ENCODE results near the gene CDC25C.
"Not testable (repeated sequence)": the region's sequence is repeated elsewhere in the genome, so short reads cannot be mapped to it uniquely, and the experiment has no call there.

Gene CDC25C

DNA sequence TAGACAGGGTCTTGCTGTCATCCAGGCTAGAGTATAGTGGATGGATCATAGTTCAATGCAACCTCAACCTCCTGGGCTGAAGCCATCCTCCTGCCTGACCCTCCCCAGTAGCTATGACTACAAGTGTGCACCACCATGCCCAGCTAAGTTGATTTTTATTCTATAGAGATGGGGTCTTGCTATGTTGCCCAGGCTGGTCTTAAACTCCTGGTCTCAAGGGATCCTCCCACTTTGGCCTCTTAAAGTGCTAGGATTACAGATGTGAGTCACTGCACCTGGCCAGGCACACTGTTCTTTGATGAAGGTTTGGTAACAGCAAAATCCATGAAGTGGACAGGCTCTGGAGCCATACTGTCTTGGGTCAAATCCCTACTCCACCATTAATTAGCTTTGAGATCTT lies 50.7 kb downstream of the CDC25C start:
- H3K4me3 ChIP-seq (ENCODE audit: low read depth, low read length): no peak overlapping the region

DNA sequence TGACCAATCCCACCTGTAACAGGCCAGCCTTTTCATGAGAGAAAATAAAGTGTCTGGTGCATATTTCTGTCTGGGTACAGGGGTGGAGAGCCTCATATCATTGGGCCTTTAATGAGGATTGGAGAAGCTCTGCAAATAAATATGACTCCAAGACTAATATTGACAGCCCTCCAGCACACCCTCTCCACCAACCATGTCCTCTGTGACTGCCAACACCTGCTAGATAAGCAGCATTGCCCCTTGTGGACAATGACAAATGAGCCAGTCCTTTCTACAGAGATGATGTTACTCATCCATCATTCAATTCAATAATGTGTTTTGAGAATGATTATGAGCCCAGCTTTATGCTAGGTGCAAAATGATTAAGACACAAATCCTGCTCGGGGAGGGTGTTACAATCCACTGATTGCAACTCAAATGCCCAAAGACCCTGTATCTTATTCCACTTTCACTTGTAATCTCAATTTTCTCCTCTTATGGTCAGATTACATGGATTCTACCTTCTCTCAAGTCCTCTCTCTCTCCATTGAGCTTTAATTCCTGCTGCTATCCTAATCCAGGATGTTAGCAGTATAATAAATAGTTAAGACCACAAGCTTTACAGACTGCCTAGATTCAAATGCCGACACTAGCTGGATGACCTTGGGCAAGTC lies 55.1 kb downstream of the CDC25C start:
- no peak overlapping the region for H3K4me3 ChIP-seq (ENCODE audit: low read depth, low read length)

DNA sequence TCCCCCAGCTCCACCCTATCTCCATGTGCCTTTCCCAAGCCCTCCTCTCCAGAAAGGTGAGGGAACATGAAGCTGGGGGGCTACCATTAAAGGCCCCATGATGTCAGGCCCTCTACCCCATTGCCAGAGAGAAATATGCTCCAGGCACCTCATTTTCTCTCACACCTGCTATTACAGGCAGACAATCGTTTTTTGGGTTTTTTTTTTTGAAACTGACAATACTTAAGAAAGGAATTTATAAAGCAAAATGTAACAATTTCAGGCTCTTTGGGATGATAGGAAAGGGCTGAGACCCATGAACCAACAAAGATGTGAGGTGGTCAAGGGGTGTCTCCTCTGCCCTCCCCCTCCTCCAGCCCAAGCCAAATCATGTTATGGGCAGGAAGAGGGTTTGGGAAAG lies 55.7 kb downstream of the CDC25C start:
- H3K4me3 ChIP-seq (ENCODE audit: low read depth, low read length): no peak overlapping the region

DNA sequence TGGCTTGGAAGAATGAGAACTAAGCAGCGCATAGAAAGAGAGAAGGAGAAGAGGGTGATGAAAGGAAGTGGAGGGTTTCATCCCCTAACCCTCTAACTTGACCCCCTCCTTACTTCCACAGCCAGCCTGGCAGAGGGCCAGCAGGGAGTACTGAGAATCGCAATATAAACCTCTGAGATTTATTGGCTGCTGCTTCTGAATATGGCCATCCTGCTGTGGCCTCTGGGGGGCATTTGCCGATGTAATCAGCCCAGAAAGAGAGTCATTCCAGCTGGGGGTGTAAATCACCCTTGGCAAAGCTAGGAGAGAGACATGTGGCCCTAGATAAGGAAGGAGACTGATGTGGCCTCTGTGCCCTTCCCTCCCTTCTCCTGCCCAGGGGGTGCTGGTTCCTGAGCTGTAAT lies 56.2 kb downstream of the CDC25C start:
- H3K4me3 ChIP-seq (ENCODE audit: low read depth, low read length): no peak overlapping the region

DNA sequence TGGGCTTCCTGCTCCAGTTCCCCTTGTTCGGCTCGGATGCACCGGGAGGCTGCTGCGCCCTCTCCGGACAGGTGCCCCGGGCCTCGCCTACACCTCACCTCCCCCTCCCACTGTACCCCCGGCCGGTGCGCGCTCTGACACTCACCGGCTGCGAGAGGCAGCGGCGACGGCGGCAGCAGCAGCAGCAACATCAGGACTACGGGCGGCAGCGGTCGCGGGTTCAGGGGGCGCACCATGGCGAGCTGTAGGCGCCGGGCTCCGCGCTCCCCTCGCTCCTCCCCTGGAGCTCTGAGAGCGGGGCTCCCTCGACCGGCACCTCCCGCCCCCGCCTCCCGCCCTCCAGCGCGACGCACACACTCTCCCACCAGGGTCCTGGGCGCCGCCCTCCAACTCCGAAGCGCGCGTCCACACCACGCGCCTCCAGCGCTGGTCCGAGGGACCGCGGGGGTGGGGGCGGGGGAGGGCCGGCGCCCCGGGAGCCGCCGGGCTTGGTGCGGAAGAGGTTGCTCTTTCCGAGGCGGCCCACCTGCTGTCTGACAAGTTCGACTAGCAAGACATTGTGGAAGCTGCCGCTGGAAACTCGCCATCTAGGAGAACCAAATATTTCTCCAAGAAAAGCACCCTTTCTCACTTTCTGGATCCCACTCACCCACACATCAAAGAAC lies 57.3 kb downstream of the CDC25C start, which contains the start of gene GFRA3:
Gene GFRA3 (minus strand): TSS at position 433 of the 665 bp plus-strand sequence. CDS start 197 bp downstream, at position 236.
- H3K4me3 ChIP-seq (ENCODE audit: low read depth, low read length): peak within 1 kb of the TSS; percentile 24

DNA sequence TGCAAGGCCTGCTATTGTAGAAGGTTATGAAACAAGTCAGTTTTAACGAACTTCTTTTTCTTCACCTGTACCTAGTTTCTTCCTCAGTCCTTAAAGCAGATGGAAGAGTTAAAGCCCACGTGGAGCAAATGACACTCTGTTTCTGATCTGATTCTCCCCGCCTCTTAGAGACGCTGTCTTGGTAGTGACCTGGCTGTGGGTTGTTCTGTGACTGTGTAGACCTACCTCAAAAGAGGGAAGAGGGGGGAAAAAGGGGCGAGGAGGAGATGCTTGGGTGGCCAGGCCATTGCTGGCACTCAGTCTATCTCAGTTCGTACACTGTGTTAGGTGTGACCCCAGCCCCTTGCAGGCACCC lies 57.8 kb downstream of the CDC25C start:
- H3K4me3 ChIP-seq (ENCODE audit: low read depth, low read length): peak overlapping the region; percentile 24

DNA sequence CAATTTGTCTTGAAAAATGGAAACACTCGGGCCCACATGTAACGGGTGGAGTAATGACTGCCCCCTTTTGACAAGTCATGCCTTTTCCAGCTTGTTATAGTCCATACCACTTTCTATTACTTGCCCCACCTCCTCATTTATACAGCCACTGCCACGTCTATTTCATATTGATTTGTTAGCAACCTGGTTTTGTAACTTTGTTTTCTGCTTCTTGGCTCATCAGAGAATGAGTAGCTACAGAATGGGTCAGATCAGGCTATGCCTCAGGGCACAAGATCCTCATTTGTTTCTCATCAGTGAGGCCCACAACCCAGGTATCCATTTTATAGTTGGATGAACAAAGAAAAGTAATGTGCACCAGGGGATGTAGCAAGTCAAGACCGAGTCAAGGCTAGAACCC lies 58.9 kb downstream of the CDC25C start:
- no peak overlapping the region for H3K4me3 ChIP-seq (ENCODE audit: low read depth, low read length)

DNA sequence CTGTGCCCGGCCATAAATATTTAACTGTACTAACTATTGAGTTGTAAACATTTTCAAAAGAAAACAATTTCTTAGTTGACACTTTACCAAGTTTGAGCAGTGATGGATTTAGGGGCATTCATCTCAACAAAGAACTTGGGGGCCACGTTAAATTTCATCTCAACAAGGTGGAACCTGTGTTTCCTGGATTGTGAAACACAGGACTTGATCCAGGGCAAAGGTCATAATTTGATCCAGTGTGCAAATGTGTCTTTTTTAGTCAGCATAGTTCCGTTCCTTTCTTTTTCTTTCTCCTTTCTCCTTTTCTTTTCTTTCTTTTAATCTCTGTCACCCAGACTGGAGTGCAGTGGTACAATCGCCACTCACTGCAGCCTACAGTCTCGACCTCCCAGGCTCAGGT lies 60.3 kb downstream of the CDC25C start:
- no peak overlapping the region for H3K4me3 ChIP-seq (ENCODE audit: low read depth, low read length)

DNA sequence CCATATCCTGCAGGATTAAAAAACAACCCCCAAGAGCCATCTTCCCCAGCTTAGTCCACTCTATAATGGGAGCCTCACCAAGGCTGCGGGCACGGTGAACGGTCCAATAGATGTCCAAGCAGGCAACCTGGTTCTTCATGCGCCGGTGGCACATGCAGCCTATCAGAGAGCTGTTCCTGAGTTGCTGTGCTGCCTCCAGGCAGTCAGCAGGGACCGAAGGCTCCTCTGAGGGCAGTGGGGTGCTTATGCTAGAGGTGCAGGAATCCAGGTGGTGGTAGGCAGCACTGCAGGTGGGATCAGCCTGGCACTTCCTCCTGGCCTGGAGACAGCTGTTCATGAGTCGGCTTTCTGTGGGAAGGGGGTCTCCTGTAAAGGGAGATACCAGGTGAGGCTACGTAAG lies 67.4 kb downstream of the CDC25C start:
- H3K4me3 ChIP-seq (ENCODE audit: low read depth, low read length): no peak overlapping the region

DNA sequence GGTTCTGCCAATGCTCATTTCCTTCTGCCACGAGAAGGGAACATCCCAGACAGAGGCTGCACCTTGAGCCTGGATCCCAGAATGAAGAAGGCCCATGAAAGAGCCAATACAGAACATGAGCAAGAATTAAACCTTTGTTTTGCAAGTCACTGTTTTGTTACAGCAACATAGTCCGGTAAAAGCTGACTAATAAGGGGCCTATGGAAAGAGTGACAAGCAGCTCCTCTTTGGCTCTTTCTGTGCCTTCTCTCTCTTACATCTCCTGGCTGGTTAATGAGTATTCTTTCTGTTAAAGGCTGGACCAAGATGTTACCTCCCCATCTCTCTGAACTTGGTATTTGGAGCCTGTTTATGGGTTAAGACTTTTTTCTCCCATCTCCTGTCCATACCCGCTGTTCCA lies 68.0 kb downstream of the CDC25C start:
- H3K4me3 ChIP-seq (ENCODE audit: low read depth, low read length): no peak overlapping the region

DNA sequence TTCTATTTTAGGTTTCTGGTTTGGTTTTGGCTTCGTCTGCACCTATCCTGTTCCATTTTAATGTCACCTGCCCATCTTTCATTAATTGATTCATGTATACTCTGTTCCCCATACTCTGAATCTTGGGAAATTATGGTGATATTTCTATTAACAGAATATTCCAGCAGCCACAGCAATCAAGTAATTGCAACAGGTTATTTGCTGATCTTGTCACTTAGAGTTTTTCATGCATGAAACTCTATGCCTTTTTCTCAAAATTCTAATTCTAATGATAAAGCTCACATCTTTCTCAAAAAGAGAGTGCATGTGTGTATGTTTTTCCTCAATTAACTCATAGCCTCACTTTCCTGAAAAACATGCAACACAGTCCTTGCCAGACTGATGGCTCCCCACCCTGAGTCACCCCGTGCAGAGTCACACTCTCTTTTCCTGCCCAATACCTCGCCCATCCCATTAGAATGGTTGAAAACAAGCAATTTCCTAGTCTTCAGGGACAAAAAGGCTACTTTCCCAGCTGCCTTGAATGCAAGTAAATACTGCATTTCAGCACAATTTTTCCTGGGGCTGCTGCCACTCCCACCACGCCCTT lies 72.8 kb downstream of the CDC25C start:
- H3K4me3 ChIP-seq (ENCODE audit: low read depth, low read length): no peak overlapping the region

DNA sequence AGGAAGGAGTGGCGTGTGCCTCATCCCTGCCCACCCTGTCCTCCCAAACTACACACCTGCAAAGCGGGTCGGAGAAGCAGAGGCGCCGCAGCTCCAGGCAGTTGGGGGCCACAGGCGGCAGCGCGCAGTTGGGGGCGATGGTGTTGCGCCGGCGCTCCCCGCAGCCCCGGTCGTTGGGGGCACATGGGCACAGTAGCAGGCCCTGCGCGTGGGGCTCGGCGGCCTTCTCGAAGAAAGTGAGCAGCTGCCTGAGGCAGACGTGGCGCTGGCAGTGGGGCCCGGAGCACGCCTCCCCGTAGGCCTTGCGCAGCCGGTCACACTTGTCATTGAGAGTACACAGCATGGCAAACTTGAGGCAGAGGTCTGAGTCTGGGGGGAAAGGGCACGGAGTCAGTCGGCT lies 74.0 kb downstream of the CDC25C start:
- no peak overlapping the region for H3K4me3 ChIP-seq (ENCODE audit: low read depth, low read length)

DNA sequence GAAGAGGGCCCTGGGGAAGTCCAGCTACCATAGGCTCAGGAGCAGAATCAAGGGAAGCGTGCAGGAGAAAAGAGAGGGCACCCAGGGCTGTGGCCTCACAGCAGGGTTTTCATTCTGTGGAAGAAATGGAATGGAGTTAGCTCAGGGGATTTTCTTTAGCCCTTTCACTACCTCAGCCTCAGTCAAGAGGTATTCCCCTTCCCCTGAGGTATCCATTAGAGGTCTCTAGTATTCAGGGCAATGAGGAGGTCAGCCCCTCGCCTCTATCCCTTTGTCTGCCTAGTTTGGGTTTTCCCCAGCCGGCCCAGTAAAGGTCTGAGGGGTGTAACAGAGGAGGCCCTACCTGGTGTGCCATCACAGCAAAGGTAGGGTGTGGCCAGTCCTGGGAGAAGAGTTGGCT lies 78.7 kb downstream of the CDC25C start:
- no peak overlapping the region for H3K4me3 ChIP-seq (ENCODE audit: low read depth, low read length)

DNA sequence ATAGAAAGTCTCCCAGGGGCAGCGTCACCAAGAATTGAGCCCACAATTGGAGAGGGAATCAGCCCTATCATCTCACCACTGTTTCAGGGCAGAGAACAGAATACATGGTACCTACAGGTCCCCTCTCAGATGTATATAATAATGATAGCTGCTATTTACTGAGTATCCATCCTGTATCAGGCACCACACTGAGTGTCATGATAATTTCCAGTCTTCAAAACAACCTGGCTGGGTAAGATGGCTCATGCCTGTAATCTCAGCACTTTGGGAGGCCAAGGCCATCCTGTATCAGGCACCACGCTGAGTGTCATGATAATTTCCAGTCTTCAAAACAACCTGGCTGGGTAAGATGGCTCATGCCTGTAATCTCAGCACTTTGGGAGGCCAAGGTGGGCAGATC lies 83.8 kb downstream of the CDC25C start:
- H3K4me3 ChIP-seq (ENCODE audit: low read depth, low read length): not testable (repeated sequence)

DNA sequence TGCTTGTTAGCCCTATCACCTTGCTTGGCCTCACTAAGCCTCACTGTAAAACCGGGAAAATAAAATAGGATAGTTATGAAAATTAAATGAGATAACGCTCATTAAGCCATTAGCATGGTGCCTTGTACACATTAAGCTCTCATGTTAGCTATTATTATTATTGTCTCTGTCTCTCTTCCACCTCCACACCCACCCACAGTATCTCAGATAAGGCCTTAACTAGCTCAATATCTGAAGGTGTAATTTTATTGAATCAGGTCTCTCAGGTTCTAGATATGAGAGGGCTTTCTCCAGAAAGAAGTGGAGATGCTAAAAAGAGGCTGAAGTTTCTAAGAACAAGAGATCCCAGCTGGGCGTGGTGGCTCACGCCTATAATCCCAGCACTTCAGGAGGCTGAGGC lies 84.8 kb downstream of the CDC25C start:
- no peak overlapping the region for H3K4me3 ChIP-seq (ENCODE audit: low read depth, low read length)

DNA sequence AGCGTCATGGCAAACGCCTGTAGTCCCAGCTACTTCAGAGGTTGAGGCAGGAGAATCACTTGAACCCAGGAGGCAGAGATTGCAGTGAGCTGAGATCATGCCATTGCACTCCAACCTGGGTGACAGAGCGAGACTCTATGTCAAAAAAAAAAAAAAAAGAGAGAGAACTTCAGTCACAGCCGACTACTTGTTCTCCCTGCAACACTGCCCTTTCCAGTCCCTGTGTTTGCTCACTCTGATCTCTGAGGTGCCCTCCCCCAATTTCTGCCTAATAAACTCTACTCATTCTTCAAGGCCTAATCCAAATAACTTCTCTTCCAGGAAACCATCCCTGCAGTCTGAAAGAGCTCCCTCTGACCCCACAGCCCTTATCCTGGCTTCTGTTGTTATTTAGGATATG lies 85.3 kb downstream of the CDC25C start:
- H3K4me3 ChIP-seq (ENCODE audit: low read depth, low read length): no peak overlapping the region

DNA sequence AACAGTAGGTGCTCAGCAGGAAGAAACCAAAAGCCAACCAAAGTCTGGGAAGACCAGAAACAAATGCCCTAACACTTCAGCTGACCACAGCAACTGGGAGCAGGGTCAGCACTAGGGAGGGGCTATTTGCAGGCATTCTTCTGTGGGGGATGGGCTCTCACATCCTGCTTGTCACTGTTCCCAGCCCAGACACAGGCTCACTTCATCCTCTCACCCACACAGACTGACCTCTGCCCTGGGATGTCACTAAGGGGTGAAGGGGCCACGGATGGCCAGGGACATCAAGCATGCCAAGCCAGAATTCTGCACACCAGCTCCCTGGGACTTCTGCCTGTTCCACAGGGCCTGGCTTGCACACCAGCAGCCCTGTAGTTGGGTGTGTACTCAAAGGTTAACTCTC lies 85.9 kb downstream of the CDC25C start:
- no peak overlapping the region for H3K4me3 ChIP-seq (ENCODE audit: low read depth, low read length)

DNA sequence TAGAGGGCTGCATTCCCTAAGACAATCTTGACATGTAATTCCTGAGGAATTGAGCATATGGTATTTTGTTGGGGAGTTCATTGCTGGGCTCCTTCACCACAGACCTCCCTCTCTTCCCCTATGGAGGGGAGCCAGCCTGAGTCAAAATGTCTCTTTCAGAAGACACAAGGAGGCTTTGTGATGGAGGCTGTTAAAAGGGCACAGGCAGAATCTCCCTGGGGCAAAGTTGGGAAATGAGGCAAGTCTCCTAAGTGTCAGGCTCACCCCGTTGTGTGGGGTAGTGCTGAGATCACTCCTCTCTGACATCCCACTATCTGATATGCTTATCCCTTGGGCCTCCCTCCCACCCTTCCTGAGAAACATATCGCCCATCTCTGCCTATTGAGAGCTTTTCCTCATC lies 87.8 kb downstream of the CDC25C start:
- no peak overlapping the region for H3K4me3 ChIP-seq (ENCODE audit: low read depth, low read length)

DNA sequence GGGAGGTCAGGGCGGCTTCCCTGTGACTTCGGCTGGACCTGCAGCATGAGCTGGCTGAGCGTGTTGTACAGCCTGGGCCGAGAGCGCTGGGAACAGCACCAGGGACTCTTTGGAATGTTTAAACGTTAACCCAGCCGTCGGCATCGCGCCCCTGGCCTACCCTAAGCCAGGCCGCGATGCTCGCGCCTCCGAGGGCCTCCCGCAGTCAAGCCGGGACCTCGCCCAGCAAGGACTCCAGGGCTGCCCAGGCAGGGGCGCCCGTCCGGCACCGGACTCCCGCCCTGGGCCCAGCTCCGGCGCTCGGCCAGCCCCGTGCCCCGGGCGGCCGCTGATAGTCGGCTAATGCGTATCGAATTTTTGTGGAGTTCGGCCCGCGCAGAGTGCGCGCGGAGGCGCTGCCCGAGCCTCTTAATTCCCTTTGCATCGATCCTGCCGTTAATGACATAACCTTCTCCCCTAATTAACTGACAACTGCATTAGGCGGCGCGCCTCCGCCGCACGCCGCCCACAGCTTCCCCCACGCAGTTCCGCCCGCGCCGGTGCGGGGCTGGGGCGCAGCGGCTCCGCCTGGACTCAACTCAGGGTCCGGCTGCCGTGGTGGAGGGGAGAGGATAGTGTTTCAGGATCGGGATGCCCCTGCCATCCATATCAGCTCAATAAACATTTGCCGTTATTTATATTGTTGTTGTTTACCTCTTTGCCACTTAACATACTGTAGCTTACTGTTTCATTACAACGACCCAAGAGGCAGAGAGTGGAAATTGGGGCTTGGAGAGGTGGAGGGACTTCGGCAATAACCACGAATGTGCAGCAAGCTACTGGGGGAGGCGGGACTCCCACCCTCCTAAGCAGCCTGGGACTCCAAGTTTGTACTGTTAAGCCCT lies 89.7 kb downstream of the CDC25C start:
- H3K4me3 ChIP-seq (ENCODE audit: low read depth, low read length): peak overlapping the region; percentile 29

DNA sequence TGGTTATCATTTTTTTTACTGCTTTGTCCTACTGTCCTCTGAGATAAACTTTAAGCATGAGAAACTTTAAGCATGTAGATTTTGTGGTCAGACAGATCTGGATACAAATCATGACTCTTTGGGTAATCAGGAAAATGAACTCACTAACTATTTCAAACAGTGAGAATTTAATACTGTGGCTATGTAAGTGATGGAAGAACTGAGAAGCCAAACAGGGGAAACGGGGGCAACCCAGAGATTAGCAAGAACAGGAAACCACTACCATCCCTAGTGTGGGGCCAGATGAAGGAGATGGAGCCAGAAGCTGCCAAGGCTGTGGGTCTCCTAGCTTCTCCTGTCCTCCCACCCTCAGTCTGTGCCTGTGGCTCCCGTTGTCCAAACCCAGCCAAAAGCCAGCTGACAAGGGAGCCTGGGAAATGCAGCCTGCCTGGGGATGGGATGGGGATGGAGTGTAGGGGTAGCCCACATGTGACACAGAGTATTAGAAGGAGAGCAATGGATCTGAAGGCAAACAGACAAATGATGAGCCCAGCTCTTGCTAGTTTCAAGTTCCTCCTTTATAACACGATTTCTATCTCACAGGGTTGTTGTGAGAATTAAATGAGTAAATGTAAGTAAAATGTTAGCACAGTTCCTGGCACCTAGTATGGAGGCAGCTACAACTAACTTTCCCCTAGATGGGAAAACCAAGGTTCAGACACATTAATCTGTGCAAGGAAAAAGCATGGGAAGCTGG lies 90.8 kb downstream of the CDC25C start:
- no peak overlapping the region for H3K4me3 ChIP-seq (ENCODE audit: low read depth, low read length)

DNA sequence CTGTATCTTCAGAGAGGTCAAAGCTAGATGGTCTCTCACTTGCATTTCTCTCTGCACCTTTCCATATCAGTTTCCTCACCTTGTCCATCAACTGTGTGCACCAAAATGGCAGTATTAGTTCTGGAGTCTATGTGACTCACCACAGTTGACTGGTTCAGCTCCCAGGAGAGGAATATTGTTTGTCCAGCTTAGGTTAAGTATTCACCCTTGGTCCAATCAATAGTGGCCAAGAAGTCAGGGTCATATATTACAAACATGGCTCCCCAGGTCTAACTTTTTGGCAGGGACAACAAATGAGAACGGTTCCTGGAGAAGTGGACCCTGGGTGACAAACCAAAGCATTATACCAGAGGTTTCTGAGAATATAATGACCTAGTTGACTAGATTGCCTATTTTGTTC lies 93.6 kb downstream of the CDC25C start:
- no peak overlapping the region for H3K4me3 ChIP-seq (ENCODE audit: low read depth, low read length)
